Keratinocyte (primary cell): ENCODE results near the gene CNTNAP2. TPM values are rescaled to one million over a fixed set of nuclear protein-coding genes. Genes with fewer than 3 reads are reported as not detected.

Experiments used
- DNase-seq: peaks from one replicate; pipeline ENCODE4 v3.0.0-alpha.2; 2011; ENCODE audit warnings: low read depth, missing footprints, low spot score
- FAIRE-seq: peaks from 2 replicates; lab custom pipeline; 2011; peaks lifted over from hg19 to GRCh38; lab: Jason Lieb, UNC
- H2AFZ ChIP-seq: 2 replicates; pipeline ENCODE4 v1.6.0; 2012; ENCODE audit warnings: low read length, control low read depth, inconsistent platforms; ENCODE audit not compliant: control insufficient read depth
- H3K27ac ChIP-seq: 2 replicates; pipeline ENCODE4 v1.5.1; 2011; ENCODE audit warnings: low read length; ENCODE audit not compliant: control insufficient read depth, insufficient read depth
- H3K27me3 ChIP-seq: 3 replicates; pipeline ENCODE4 v1.6.0; 2011; ENCODE audit warnings: low read length; ENCODE audit not compliant: control insufficient read depth, insufficient read depth; ENCODE audit errors: extremely low read depth
- H3K36me3 ChIP-seq, 2 experiments: 2 replicates in 1 of 2; 3 replicates in 1 of 2; pipeline ENCODE4 v1.5.1; 2011; ENCODE audit warnings: low read length in 2 of 2, mild to moderate bottlenecking in 1 of 2; ENCODE audit not compliant: control insufficient read depth in 2 of 2, insufficient read depth in 2 of 2; ENCODE audit errors: extremely low read depth in 1 of 2
- H3K4me1 ChIP-seq: 3 replicates; pipeline ENCODE4 v1.5.1; 2011; ENCODE audit warnings: low read length; ENCODE audit not compliant: control insufficient read depth, insufficient read depth; ENCODE audit errors: extremely low read depth
- H3K4me2 ChIP-seq: 3 replicates; pipeline ENCODE4 v1.6.0; 2011; ENCODE audit warnings: low read depth, low read length; ENCODE audit not compliant: control insufficient read depth, insufficient read depth; ENCODE audit errors: extremely low read depth
- H3K4me3 ChIP-seq, 3 experiments: fragments of 200-600 bp in 1 of 3; sonication (generic) in 1 of 3; 2 replicates in 2 of 3; 3 replicates in 1 of 3; pipeline ENCODE4 v1.5.1; 2011 to 2016; ENCODE audit warnings: low read length in 3 of 3, mild to moderate bottlenecking in 3 of 3, control low read depth in 2 of 3, inconsistent platforms in 1 of 3, low read depth in 1 of 3, mixed read lengths in 1 of 3, mixed run types in 1 of 3, moderate library complexity in 1 of 3; ENCODE audit not compliant: control insufficient read depth in 2 of 3, insufficient read depth in 2 of 3; ENCODE audit errors: extremely low read depth in 1 of 3
- H3K79me2 ChIP-seq: 2 replicates; pipeline ENCODE4 v1.6.0; 2012; ENCODE audit warnings: low read length; ENCODE audit not compliant: control insufficient read depth, insufficient read depth
- H3K9ac ChIP-seq: 3 replicates; pipeline ENCODE4 v1.6.0; 2011; ENCODE audit warnings: low read length; ENCODE audit not compliant: control insufficient read depth, insufficient read depth; ENCODE audit errors: extremely low read depth
- H3K9me1 ChIP-seq: 3 replicates; pipeline ENCODE4 v1.6.0; 2011; ENCODE audit warnings: low read length; ENCODE audit not compliant: control insufficient read depth, insufficient read depth; ENCODE audit errors: extremely low read depth
- H3K9me3 ChIP-seq: 2 replicates; pipeline ENCODE4 v1.5.1; 2012; ENCODE audit warnings: low read depth, low read length; ENCODE audit not compliant: control insufficient read depth
- H4K20me1 ChIP-seq: 3 replicates; pipeline ENCODE4 v1.6.0; 2011; ENCODE audit warnings: low read length; ENCODE audit not compliant: control insufficient read depth, insufficient read depth; ENCODE audit errors: extremely low read depth
- CTCF ChIP-seq, 3 experiments: IDR thresholded peaks in 1 of 3; conservative IDR thresholded peaks in 1 of 3; optimal IDR thresholded peaks in 1 of 3; 2 replicates in 2 of 3; 3 replicates in 1 of 3; pipeline versions ENCODE3 to v1.5.1; 2011; ENCODE audit warnings: low read length in 3 of 3, mild to moderate bottlenecking in 3 of 3, moderate library complexity in 2 of 3, control low read depth in 1 of 3, inconsistent platforms in 1 of 3; ENCODE audit not compliant: insufficient read depth in 2 of 3; ENCODE audit errors: extremely low read depth in 1 of 3
- EZH2 ChIP-seq: IDR thresholded peaks from one replicate; pipeline ENCODE4 v1.6.1; 2012; ENCODE audit warnings: inconsistent platforms, mild to moderate bottlenecking, low read length, moderate library complexity
- dilution Hi-C: fragments of 300-500 bp; cut with MboI; formaldehyde crosslinking; loops from one replicate; pipeline ENCODE4 v1.7.0; 2020; ENCODE audit warnings: low sequenced_read_pairs; ENCODE audit not compliant: extremely low pct_ligation_motif_present
- polyA plus RNA-seq, 5 experiments: library from polyadenylated mRNA; depleted of rRNA in 3 of 5; stranded (reverse) in 3 of 5; stranded (forward) in 1 of 5; unstranded in 1 of 5; fragments of >200 nt; gene quantifications; 1 replicate in 1 of 5; 2 replicates in 3 of 5; 3 replicates in 1 of 5; pipeline versions ENCODE4 v1.2.1 to v1.2.3, GENCODE V29; 2011 to 2012; ENCODE audit warnings: missing spikeins in 2 of 5, low read depth in 1 of 5, low replicate concordance in 1 of 5

The CNTNAP2 gene
- polyA plus RNA-seq, 1 donor (not counting 4 experiments of a cell fraction or from before 2014, with no cell fraction given): 1.4 TPM

DNA sequence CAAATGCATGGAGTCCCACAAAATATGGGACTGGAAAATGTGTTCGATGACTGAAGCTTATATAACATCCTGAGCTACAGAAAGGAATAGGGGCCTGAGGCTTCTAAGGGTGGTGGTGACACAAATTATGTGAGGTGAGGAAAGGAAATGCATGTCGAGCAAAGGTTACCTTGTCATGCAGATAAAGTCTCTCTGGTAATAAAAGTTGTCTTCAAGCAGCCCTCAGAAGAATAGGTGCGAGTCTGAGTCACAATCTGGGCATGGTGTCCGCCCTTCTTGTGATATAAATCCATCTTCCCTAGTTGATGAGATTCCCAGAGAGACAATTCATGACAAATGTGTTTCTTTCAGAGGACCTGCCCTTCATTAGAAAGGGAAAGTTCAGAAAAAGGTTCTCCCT is 1488.7 kb downstream of the CNTNAP2 start:
- no peak for TF ChIP-seq CTCF (optimal IDR thresholded peaks at IDR 0.05 in 1 of 3, IDR thresholded peaks at IDR 0.05 in 1 of 3, conservative IDR thresholded peaks at IDR 0.05 in 1 of 3; ENCODE audit: extremely low read depth in 1 of 3, insufficient read depth in 2 of 3, low read length in 3 of 3)
- TF ChIP-seq EZH2: no peak
- Histone ChIP-seq H3K27ac (no peak overlapping the region), H2AFZ (no peak overlapping the region), H3K9ac (no peak overlapping the region), H3K79me2 (no peaks in the 10 kb centered on the region), H3K4me3 (no peak overlapping the region), H3K27me3 (no peaks in the 10 kb centered on the region), H3K4me2 (no peak overlapping the region), H3K4me1 (no peaks in the 10 kb centered on the region), H3K36me3 (no peaks in the 10 kb centered on the region), H3K9me1 (no peaks in the 10 kb centered on the region), H3K9me3 (no peaks in the 10 kb centered on the region), H4K20me1 (no peaks in the 10 kb centered on the region)
- dilution Hi-C loops: no loop called here
- no peak for FAIRE-seq
- no peak for DNase-seq

DNA sequence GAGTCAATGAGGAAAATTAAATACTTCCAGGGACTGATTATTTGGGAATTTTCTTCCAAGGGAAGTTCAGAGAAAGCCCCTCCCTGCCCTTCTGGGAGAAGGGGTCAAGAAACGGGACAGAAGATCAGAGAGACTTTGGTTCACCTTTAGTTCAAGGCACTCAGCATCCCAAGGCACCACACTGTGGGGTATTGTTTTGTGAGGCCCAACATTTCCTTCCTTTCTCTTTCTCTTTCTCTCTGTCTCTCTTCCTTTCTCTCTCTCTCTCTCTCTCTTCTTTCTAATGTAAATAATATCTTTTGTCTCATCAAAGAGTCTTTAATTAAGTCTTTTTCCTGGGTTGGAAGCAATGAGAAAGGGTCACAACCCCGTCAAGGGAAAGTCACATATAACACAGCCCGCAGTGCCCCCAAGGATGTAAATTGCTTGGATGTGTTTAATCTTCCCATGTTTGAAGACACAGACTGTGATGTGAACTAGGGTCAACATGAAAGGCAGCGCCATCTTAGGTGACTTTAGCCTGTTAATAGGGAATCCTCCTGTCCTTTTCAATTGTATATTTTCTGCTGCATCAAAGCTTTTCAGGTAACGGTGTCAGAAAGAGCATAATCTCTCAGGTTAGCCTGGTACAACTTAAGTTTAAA is 1490.7 kb downstream of the CNTNAP2 start:
- Histone ChIP-seq H2AFZ (no peak overlapping the region), H3K27me3 (no peaks in the 10 kb centered on the region), H3K4me3 (no peak overlapping the region), H3K36me3 (no peaks in the 10 kb centered on the region), H4K20me1 (no peaks in the 10 kb centered on the region), H3K9me3 (no peaks in the 10 kb centered on the region), H3K4me1 (no peaks in the 10 kb centered on the region), H3K9me1 (no peaks in the 10 kb centered on the region), H3K4me2 (no peak overlapping the region), H3K79me2 (no peaks in the 10 kb centered on the region), H3K27ac (no peak overlapping the region), H3K9ac (no peak overlapping the region)
- FAIRE-seq (no peak), DNase-seq (no peak)
- TF ChIP-seq CTCF (optimal IDR thresholded peaks at IDR 0.05 in 1 of 3, IDR thresholded peaks at IDR 0.05 in 1 of 3, conservative IDR thresholded peaks at IDR 0.05 in 1 of 3; ENCODE audit: extremely low read depth in 1 of 3, insufficient read depth in 2 of 3, low read length in 3 of 3): no peak
- TF ChIP-seq EZH2: no peak
- dilution Hi-C loops: no loop called here
